NCI-H345 treated with DMSO at 0.1 percent for 48 hours (cell line): ENCODE data around the gene FBXW9.
"Not testable (repeated sequence)": the region's sequence is repeated elsewhere in the genome, so short reads cannot be mapped to it uniquely, and the experiment has no call there.

Experiments used
- DNase-seq: peaks from one replicate; lab custom pipeline; 2025; ENCODE audit not compliant: unreplicated experiment; lab: John Stamatoyannopoulos, UW

FBXW9 gene

GRCh38 chr19:12715929-12716328 is 19.5 kb upstream of the FBXW9 start:
- DNase-seq, result no peak

GRCh38 chr19:12715102-12715501 is 18.7 kb upstream of the FBXW9 start:
- DNase-seq, result no peak

GRCh38 chr19:12713304-12713703 is 16.9 kb upstream of the FBXW9 start:
- not testable (repeated sequence) for DNase-seq

GRCh38 chr19:12712077-12712476 is 15.6 kb upstream of the FBXW9 start:
- not testable (repeated sequence) for DNase-seq

GRCh38 chr19:12711187-12711586 is 14.8 kb upstream of the FBXW9 start:
- DNase-seq, result no peak

GRCh38 chr19:12708641-12709040 is 12.2 kb upstream of the FBXW9 start:
- DNase-seq, result no peak

- no peak for DNase-seq
These were observed 9.9 kb upstream of the FBXW9 start for GRCh38 chr19:12706332-12706718.

GRCh38 chr19:12705654-12706331 is 9.4 kb upstream of the FBXW9 start:
- no peak for DNase-seq

- DNase-seq, result no peak
These were observed 8.7 kb upstream of the FBXW9 start for GRCh38 chr19:12705169-12705568.

- no peak for DNase-seq
These were observed 6.6 kb upstream of the FBXW9 start for GRCh38 chr19:12703046-12703445.

GRCh38 chr19:12701596-12702282 is 5.3 kb upstream of the FBXW9 start:
- DNase-seq, result no peak

- no peak for DNase-seq
These were observed 1.7 kb upstream of the FBXW9 start for GRCh38 chr19:12698138-12698537.

- DNase-seq, result not testable (repeated sequence)
These were observed 994 bp upstream of the FBXW9 start for GRCh38 chr19:12697425-12697824.

GRCh38 chr19:12695997-12696365 is 450 bp downstream of the FBXW9 start:
- DNase-seq, result no peak

GRCh38 chr19:12695514-12695913 is 917 bp downstream of the FBXW9 start:
- no peak for DNase-seq

GRCh38 chr19:12695096-12695495 is 1.3 kb downstream of the FBXW9 start:
- DNase-seq, result no peak

GRCh38 chr19:12694641-12695040 is 1.8 kb downstream of the FBXW9 start:
- no peak for DNase-seq

GRCh38 chr19:12692960-12693359 is 3.5 kb downstream of the FBXW9 start:
- no peak for DNase-seq

GRCh38 chr19:12689581-12690216 is 6.7 kb downstream of the FBXW9 start:
- no peak for DNase-seq

GRCh38 chr19:12689012-12689411 is 7.4 kb downstream of the FBXW9 start:
- no peak for DNase-seq

- no peak for DNase-seq
These were observed 8.8 kb downstream of the FBXW9 start, which contains the start of gene GNG14 for GRCh38 chr19:12687496-12688196. TSS of gene GNG14 (plus strand) at chr19:12687998. CDS start at chr19:12688049, 51 bp downstream.

GRCh38 chr19:12685831-12686230 is 10.6 kb downstream of the FBXW9 start:
- no peak for DNase-seq
